ENCODE results near the gene WDR64. TPM values are rescaled to one million over a fixed set of nuclear protein-coding genes. Genes with fewer than 3 reads are reported as not detected.
"Not testable (repeated sequence)": the region's sequence is repeated elsewhere in the genome, so short reads cannot be mapped to it uniquely, and the experiment has no call there.

The WDR64 gene
- total RNA-seq, 2 donors from 2014 or later: not detected

GRCh38 chr1:241765390-241765789 is 113.3 kb downstream of the WDR64 start:
- no peak for ATAC-seq
- intact Hi-C loops (cut with DNase I): no loop called here

DNA sequence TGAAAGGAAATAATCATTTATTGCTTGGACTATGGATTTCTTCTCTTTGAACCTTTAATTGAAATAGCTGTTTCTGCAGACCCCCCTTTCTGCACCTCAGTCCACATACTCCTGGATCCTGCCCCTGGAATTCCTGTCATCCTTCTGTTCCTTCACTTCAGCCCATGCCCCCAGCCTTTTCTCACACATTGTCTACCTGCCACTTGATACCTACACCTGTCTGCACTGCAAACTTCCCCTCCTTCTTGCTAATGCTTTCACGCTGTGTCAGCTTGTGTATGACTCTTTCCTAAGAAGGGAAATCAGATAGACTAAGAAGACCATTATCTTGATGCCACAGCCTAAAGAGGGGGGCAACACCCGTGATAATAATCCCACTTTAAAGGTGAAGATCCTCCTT is 115.7 kb downstream of the WDR64 start:
- DNase-seq (no peak), ATAC-seq (no peak)
- intact Hi-C loops (cut with DNase I): no loop called here

More at GRCh38 chr1:241765390-241765789, 113.3 kb downstream of the WDR64 start:
- DNase-seq: no peak

DNA sequence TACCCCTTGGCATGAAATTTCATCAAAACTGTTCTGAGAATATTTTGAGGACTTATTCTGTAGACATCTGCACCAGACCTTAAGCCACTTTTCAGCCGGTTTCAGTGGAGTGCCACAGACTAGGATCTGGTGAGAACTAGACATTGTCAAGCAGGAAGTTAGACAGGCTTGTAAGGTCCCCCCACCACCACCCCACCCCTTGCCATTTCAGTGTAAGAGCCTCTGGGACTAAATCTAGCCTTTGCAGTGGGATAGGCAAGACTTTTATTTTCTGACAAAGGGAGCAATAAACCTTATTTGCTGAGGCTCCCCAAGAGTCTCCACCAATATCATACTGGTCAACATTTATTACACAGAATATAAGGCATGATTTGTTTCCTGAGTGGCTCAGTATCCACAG is 118.0 kb downstream of the WDR64 start:
- intact Hi-C loops (cut with DNase I): no loop called here
- ATAC-seq (no peak), DNase-seq (no peak)

GRCh38 chr1:241771117-241771516 is 119.0 kb downstream of the WDR64 start:
- ATAC-seq (no peak), DNase-seq (no peak)
- intact Hi-C loops (cut with DNase I): no loop called here

GRCh38 chr1:241772932-241773500 is 120.9 kb downstream of the WDR64 start:
- no peak for DNase-seq
- no peak for ATAC-seq
- intact Hi-C loops (cut with DNase I): no loop called here

- ATAC-seq (no peak), DNase-seq (no peak)
- intact Hi-C loops (cut with DNase I): no loop called here
Measured at GRCh38 chr1:241773991-241774390, 121.9 kb downstream of the WDR64 start.

DNA sequence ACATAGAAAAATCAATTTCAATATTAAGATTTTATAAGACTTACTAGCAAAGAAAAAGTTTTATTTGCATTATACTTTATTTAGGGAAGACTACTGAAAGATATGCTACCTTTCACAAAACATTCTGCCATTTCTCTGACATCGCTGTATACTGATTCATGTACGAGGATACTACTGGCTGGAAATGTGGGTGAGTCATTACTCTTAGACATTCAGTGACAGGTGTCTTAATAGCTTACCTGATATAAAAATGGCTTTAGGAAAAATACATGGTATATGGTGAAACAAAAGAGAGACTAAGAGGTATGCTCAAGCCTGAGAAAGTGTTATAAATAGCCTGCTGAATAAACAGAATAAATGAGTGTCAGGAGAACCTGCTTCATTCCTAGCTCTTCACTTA is 122.9 kb downstream of the WDR64 start:
- intact Hi-C loops (cut with DNase I): no loop called here
- ATAC-seq: no peak
- no peak for DNase-seq

- no peak for DNase-seq
- intact Hi-C loops (cut with DNase I): no loop called here
- no peak for ATAC-seq
Measured at GRCh38 chr1:241776911-241777310, 124.8 kb downstream of the WDR64 start.

- ATAC-seq (no peak), DNase-seq (no peak)
- intact Hi-C loops (cut with DNase I): no loop called here
Measured at GRCh38 chr1:241778117-241778516, 126.0 kb downstream of the WDR64 start.

GRCh38 chr1:241779897-241780296 is 127.8 kb downstream of the WDR64 start:
- intact Hi-C loops (cut with DNase I): no loop called here
- DNase-seq: no peak

GRCh38 chr1:241782396-241782795 is 130.3 kb downstream of the WDR64 start:
- intact Hi-C loops (cut with DNase I): no loop called here
- no peak for DNase-seq
- ATAC-seq: no peak

More at GRCh38 chr1:241779897-241780296, 127.8 kb downstream of the WDR64 start:
- no peak for ATAC-seq

DNA sequence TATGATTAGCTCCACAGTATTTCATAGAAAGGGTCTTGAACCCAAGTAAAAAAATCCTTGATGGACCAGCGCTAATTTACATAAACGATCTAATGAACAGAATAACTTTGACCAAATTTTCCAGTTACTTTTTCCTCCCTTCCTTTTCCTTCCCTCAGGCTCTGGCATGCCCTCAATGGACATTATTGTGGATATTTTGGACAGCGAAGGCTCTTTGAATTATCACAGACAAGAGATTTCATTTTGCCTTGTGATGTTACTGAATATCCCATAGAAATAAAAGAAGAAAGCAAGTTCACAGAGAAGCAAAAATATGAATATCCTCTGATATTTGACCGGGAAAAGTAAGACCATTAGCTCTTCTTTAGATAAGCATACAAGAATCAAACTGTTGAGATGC is 135.6 kb downstream of the WDR64 start:
- ATAC-seq (no peak), DNase-seq (no peak)
- intact Hi-C loops (cut with DNase I): no loop called here

DNA sequence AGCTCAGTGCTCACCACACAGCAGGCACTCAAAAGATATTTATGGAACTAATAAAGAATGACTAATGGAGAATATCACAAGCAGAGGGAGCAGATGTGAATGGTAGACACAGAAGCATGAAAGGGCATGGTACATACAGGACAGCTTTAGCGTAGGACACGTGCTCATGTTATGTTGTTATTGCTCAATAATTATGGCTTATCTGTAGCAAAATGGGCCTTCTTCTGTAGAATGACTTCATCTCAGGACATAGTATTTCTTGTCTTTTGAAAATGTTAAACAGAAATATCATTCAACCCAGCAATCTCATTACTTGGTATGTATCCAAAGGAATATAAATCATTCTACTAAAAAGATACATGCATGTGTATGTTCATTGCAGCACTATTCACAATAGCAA is 137.0 kb downstream of the WDR64 start:
- ATAC-seq: no peak
- intact Hi-C loops (cut with DNase I): no loop called here
- DNase-seq: no peak

DNA sequence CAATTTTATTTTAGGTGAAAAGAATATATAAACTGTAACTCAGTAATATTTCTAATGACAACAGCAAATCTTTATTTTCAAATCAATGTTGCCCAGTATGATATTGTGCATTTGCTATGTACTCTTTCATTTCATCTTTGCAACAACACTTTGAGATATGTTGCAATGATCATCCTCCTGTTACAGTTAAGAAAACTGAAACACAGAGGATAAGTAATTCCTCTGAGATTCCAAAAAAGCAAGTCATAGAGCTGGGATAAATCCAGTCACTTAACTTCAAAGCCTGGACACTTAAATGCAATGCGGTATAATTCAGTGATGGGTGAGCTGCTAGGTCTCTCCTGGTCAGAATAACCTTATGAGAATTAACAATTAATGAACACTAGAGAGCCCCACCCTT is 147.3 kb downstream of the WDR64 start:
- intact Hi-C loops (cut with DNase I): no loop called here
- DNase-seq (no peak), ATAC-seq (no peak)

GRCh38 chr1:241800640-241801039 is 148.6 kb downstream of the WDR64 start:
- no peak for ATAC-seq
- intact Hi-C loops (cut with DNase I): no loop called here
- no peak for DNase-seq

DNA sequence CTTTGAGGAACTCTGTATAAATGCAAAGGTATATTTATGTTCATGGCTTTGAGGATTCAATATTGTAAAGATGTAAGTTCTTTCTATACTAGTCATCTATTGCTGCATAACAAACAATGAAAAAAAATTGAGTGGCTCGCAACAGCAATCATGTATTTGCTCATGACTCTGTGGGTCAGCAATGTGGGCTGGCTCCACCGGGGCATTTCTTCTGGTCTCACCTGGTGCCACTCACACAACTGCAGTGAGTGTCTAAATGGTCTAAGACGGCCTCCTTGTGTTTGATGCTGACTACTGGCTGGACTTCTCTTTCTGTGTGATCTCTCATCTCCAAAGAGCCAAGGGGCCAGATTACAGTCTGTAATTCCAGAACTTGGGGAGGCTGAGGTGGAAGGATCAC is 150.8 kb downstream of the WDR64 start:
- ATAC-seq: no peak
- DNase-seq: no peak
- intact Hi-C loops (cut with DNase I): no loop called here

DNA sequence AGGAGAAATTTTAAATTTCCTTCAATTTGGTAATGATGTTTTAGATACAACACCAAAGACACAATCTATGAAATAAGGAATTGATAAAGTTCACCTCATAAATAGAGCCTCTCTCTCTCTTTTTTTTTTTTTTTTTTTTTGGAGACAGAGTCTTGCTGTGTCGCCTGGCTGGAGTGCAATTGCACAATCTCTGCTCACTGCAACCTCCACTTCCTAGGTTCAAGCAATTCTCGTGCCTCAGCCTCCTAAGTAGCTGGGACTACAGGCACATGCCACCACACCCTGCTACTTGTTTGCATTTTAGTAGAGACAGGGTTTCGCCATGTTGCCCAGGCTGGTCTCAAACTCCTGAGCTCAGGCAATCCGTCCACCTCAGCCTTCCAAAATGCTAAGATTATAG is 152.6 kb downstream of the WDR64 start:
- DNase-seq; ATAC-seq; intact Hi-C loops (cut with DNase I): not testable (repeated sequence)

DNA sequence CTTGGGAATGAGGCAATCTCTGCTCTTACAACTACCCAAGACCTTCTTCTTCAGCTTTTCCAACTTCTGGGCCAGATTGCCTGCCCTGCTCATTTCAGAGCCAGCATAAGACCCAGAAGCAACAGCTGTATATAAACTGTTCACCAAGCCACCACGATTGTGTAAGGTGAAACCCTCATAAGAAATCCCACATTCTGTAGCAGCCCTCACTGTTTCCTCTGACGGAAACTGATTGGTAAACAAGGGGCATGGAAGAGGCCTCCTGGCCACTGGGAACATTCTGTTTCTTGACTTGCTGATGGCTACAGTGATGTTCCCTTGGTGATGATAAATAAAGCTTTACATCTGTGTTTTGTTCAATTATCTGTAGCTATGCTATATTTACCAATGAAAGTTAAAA is 156.2 kb downstream of the WDR64 start:
- ATAC-seq: no peak
- intact Hi-C loops (cut with DNase I): no loop called here
- DNase-seq: no peak

GRCh38 chr1:241810769-241811405 is 158.8 kb downstream of the WDR64 start:
- ATAC-seq (no peak), DNase-seq (no peak)
- intact Hi-C loops (cut with DNase I): no loop called here

GRCh38 chr1:241813768-241814320 is 161.8 kb downstream of the WDR64 start:
- intact Hi-C loops (cut with DNase I): no loop called here
- ATAC-seq (no peak), DNase-seq (no peak)

DNA sequence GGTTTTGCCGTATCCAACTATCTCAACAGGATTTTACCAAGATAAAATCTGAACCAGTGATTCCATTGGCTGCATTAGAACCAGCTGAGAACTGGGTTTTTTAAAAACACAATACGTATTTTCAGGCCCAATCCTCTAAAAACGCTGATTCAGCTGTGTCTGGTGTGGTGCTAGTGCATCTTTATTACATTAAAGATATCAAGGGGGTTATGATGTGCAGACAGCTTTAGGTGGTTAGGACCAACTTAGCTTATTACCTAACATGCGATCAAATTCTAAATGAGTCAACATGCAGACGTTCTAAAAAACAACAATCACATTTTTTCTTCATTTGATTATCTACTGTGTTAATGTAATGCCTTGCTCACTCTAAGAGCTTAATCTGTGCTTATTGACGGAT is 163.9 kb downstream of the WDR64 start:
- ATAC-seq (no peak), DNase-seq (no peak)
- intact Hi-C loops (cut with DNase I): no loop called here

All from left cardiac atrium (tissue), 4 donors.